ENCODE measurements around the gene TERT. TPM values are rescaled to one million over a fixed set of nuclear protein-coding genes. Genes with fewer than 3 reads are reported as not detected.

Gene TERT
- total RNA-seq, 2 donors from 2014 or later: 3.6 TPM; not detected in 1

DNA sequence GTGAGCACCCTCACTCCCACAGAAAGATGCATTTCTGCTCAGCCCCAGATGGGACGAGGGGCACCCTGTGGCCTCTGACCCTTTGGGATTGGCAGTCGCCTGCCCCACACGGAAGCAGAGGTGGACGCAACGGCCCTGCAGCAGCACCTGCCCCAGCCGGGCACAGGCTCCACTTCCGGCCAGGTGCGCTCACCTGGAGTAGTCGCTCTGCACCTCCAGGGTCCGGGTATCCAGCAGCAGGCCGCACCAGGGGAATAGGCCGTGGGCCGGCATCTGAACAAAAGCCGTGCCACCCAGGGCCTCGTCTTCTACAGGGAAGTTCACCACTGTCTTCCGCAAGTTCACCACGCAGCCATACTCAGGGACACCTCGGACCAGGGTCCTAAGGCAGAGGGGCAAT lies 30.7 kb downstream of the TERT start:
- Histone ChIP-seq H3K4me1 (replicated peaks) (no peaks in the 10 kb centered on the region), H3K27me3 (replicated peaks; ENCODE audit: insufficient read depth) (no peaks in the 10 kb centered on the region), H3K36me3 (no peaks in the 10 kb centered on the region), H3K4me3 (no peak overlapping the region), H3K27ac (no peak overlapping the region), H3K9me3 (no peaks in the 10 kb centered on the region)
- WGBS: 94% methylated on average over 18 of the region's 18 CpGs
- intact Hi-C loops (cut with DNase I): no loop called here
- DNase-seq (ENCODE audit: low spot score): no peak
- TF ChIP-seq POLR2A (IDR thresholded peaks at IDR 0.05) (no peak), POLR2AphosphoS5 (IDR thresholded peaks at IDR 0.05) (no peak)
- TF ChIP-seq, protein P1, sequence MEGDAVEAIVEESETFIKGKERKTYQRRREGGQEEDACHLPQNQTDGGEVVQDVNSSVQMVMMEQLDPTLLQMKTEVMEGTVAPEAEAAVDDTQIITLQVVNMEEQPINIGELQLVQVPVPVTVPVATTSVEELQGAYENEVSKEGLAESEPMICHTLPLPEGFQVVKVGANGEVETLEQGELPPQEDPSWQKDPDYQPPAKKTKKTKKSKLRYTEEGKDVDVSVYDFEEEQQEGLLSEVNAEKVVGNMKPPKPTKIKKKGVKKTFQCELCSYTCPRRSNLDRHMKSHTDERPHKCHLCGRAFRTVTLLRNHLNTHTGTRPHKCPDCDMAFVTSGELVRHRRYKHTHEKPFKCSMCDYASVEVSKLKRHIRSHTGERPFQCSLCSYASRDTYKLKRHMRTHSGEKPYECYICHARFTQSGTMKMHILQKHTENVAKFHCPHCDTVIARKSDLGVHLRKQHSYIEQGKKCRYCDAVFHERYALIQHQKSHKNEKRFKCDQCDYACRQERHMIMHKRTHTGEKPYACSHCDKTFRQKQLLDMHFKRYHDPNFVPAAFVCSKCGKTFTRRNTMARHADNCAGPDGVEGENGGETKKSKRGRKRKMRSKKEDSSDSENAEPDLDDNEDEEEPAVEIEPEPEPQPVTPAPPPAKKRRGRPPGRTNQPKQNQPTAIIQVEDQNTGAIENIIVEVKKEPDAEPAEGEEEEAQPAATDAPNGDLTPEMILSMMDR (IDR thresholded peaks at IDR 0.05): no peak

DNA sequence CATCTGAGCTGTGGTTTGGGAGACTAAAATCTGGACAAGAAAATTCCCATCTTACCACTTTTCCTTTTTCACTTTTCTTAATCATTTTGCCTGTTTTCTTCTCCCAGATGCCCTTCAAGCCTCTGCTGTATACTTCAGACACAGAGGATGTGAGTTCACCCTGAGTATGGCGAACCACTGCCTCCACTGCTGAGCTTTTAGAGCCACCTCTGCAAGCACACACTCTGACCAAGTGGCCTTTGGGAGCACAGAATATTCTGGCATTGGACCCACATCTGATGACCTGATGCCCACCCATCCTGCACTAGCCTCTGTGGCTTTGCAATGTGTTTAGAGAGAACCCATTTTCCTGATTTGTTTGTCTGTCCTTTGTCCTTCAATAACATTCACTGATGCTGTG lies 32.5 kb downstream of the TERT start:
- no peaks in the 10 kb centered on the region for H3K4me1 ChIP-seq (replicated peaks)
- 100% methylated on average over 1 of the region's 1 CpG for WGBS
- H3K9me3 ChIP-seq: no peaks in the 10 kb centered on the region
- intact Hi-C loops (cut with DNase I): no loop called here
- H3K27ac ChIP-seq: no peak overlapping the region
- DNase-seq (ENCODE audit: low spot score): no peak
- H3K4me3 ChIP-seq: no peak overlapping the region
- H3K27me3 ChIP-seq (replicated peaks; ENCODE audit: insufficient read depth): no peaks in the 10 kb centered on the region
- TF ChIP-seq POLR2AphosphoS5 (IDR thresholded peaks at IDR 0.05): no peak
- TF ChIP-seq, protein P1 (IDR thresholded peaks at IDR 0.05): no peak
- TF ChIP-seq POLR2A (IDR thresholded peaks at IDR 0.05): no peak
- no peaks in the 10 kb centered on the region for H3K36me3 ChIP-seq

- no peak for TF ChIP-seq POLR2A (IDR thresholded peaks at IDR 0.05)
- TF ChIP-seq, protein P1 (IDR thresholded peaks at IDR 0.05): no peak
- TF ChIP-seq POLR2AphosphoS5 (IDR thresholded peaks at IDR 0.05): no peak
- Histone ChIP-seq H3K36me3 (no peaks in the 10 kb centered on the region), H3K9me3 (no peaks in the 10 kb centered on the region), H3K4me1 (replicated peaks) (no peaks in the 10 kb centered on the region), H3K27me3 (replicated peaks; ENCODE audit: insufficient read depth) (no peaks in the 10 kb centered on the region), H3K27ac (no peak overlapping the region), H3K4me3 (no peak overlapping the region)
- intact Hi-C loops (cut with DNase I): no loop called here
- WGBS: 90% methylated on average over 10 of the region's 10 CpGs
- DNase-seq (ENCODE audit: low spot score): no peak
Measured at GRCh38 chr5:1261643-1262042, 33.2 kb downstream of the TERT start.

DNA sequence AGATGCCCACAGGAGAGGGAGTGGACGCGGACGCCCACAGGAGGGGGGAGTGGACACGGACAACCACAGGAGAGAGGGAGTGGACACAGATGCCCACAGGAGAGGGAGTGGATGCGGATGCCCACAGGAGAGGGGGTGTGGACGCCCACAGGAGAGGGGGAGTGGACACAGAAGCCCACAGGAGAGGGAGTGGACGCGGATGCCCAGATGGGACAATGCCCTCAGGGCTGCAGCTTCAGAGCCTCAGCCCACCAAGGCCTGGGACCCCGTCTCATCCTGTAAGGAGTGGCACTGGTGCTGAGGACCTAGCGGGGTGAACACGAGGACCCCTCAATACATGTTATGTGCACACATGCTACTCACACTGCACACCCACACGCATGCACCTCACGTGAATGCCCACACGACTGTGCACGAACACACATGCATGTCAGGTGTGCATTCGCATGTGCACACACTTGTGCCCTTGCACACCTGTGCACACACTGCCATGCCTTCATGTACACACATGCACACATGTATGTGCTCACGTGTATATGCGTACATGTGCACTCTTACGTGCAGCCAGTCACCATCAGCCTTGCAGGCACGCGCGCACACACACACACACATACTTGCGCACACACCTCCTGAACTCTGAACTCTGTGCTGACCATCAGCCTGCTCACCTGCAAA lies 34.9 kb downstream of the TERT start:
- no peak for DNase-seq (ENCODE audit: low spot score)
- intact Hi-C loops (cut with DNase I): no loop called here
- TF ChIP-seq POLR2A (IDR thresholded peaks at IDR 0.05) (no peak), POLR2AphosphoS5 (IDR thresholded peaks at IDR 0.05) (no peak)
- TF ChIP-seq, protein P1 (IDR thresholded peaks at IDR 0.05): no peak
- no peak overlapping the region for H3K27ac ChIP-seq
- H3K4me3 ChIP-seq: no peak overlapping the region
- H3K4me1 ChIP-seq (replicated peaks): no peaks in the 10 kb centered on the region
- H3K36me3 ChIP-seq: no peaks in the 10 kb centered on the region
- 95% methylated on average over 23 of the region's 23 CpGs for WGBS
- H3K9me3 ChIP-seq: no peaks in the 10 kb centered on the region
- H3K27me3 ChIP-seq (replicated peaks; ENCODE audit: insufficient read depth): no peaks in the 10 kb centered on the region

DNA sequence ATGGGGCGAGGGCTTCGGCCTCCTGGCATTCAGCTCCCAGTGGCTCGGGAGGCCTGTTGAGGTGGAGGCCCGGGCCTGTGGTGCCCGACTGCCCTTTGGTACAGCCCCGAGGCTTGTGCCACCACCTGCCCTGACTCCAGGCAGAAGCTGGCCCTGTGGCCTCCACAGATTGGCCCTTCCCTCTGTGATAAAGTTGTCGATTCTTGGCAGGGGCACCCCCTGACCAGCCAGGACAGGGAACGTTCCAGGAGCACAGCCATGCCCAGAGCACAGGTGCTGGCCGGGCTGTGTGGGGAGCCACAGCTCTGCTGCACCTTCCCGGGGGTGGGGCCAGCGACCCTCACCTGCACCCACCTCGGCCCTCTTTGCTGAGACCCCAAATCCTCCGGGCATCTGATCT lies 37.0 kb downstream of the TERT start:
- Histone ChIP-seq H3K4me1 (replicated peaks) (no peaks in the 10 kb centered on the region), H3K27me3 (replicated peaks; ENCODE audit: insufficient read depth) (no peaks in the 10 kb centered on the region), H3K9me3 (no peaks in the 10 kb centered on the region), H3K36me3 (no peaks in the 10 kb centered on the region), H3K27ac (no peak overlapping the region), H3K4me3 (no peak overlapping the region)
- WGBS: 92% methylated on average over 12 of the region's 13 CpGs
- intact Hi-C loops (cut with DNase I): no loop called here
- no peak for TF ChIP-seq POLR2A (IDR thresholded peaks at IDR 0.05)
- TF ChIP-seq POLR2AphosphoS5 (IDR thresholded peaks at IDR 0.05): no peak
- TF ChIP-seq, protein P1 (IDR thresholded peaks at IDR 0.05): no peak
- DNase-seq (ENCODE audit: low spot score): no peak

Measured in prostate gland (tissue), 2 donors.